NCI-H526 treated with DMSO at 0.1 percent for 48 hours (cell line): ENCODE results near the gene TXNRD2.
"Not testable (repeated sequence)": the region's sequence is repeated elsewhere in the genome, so short reads cannot be mapped to it uniquely, and the experiment has no call there.

Experiments used
- DNase-seq: peaks from one replicate; lab custom pipeline; 2025; lab: John Stamatoyannopoulos, UW

TXNRD2 gene

DNA sequence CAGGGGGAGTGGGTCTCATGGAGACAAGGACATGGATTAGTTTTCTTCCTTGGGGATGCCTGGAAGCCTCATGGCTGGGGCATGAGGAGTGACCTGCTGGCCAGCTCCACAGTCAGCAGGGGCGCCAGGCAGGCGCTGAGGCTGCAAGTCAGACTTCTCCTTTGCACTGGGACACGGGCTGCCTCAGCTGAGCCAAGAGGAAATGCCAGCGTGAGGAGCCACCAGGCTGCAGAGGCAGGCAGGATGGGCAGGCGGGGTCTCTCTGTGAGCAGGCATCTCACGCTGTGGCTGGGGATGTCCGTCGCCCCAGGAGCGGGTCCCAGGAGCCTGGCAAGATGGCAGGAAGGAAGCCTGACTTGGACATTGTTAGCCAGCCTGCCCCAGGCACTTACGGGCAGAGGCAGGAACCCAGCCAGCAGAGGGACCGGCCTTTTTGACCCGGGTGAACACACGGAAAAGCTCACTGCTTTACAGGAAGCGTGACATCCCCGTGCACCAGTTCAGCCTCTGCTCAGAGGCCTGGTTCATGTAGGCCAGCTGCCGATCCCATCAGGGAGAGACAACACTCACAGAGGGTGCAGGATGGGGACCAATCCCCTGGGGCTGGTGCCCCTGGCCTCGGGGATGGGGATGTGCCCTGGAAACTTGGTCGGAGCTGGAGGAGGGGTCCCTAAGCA lies 97.1 kb downstream of the TXNRD2 start:
- DNase-seq = no peak

DNA sequence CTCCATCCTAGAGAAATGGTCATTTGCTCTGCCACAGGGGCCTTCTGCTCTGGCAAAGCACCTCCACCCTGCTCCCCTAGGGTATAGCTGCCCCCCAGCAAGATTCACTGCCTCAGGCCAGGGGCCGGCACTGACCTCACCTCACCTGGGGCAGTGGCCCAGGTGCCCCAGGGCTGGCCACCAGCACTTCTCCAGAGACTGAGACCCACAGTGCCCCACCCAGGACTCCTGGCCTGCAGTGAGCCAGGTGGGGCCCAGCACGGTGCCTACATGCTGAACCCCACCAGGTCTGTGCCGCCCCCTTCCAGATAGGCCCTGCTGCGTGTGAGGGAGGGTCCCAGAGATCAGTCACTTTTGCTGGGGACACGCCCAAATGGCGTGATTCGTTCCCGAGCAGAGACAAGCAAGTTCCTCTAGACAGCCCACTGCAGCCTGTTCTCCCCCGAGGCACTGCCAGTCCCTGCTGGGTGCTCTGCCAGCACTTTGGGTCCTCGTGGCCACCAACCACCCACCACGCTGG lies 97.7 kb downstream of the TXNRD2 start:
- DNase-seq = no peak

GRCh38 chr22:19843107-19843856 lies 98.3 kb downstream of the TXNRD2 start:
- DNase-seq = no peak

GRCh38 chr22:19842393-19843106 lies 99.1 kb downstream of the TXNRD2 start:
- DNase-seq = no peak

GRCh38 chr22:19841641-19842392 lies 99.8 kb downstream of the TXNRD2 start:
- DNase-seq = peak; percentile 40

- no peak for DNase-seq
These were observed 100.5 kb downstream of the TXNRD2 start for GRCh38 chr22:19840955-19841640.

DNA sequence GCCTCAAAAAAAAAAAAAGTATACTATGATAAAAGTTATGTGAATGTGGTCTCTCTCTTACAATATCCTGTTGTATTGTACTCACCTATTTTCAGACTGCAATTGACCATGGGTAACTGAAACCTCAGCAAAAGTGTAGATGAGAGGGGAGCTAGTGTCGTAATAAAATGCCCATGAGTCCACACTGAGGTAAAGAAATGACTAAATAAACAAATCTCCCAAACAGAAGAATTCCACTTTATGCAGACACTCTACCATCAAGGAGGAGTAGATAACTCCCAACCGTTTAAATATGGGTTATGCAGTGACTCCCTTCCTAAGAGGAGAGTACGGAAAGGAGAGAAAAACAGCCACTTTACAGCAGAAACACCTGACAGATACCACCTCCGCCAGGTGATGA lies 101.6 kb downstream of the TXNRD2 start:
- no peak for DNase-seq

DNA sequence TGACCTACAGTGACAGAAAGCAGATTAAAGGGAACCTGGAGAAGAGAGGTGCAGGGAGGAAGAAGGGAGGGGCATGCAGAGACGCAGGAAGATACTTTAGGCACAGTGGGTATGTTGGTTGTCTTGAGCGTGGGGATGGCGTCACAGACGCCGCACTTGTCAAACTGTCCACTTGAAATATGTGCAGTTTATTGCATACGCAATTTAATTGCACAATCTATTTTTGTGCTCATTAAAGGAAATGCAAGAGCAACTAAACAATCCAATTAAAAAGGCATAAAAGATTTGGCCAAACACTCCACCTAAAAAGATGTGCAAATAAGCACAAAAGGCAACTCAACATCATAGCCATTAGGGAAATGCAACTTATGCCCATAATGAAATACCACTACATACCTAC lies 103.7 kb downstream of the TXNRD2 start:
- no peak for DNase-seq

GRCh38 chr22:19836512-19836911 lies 105.1 kb downstream of the TXNRD2 start:
- no peak for DNase-seq

- DNase-seq = no peak
These were observed 107.0 kb downstream of the TXNRD2 start for GRCh38 chr22:19834599-19834998.

- not testable (repeated sequence) for DNase-seq
These were observed 108.3 kb downstream of the TXNRD2 start for GRCh38 chr22:19833327-19833726.

GRCh38 chr22:19832476-19833108 lies 109.0 kb downstream of the TXNRD2 start:
- DNase-seq = no peak

GRCh38 chr22:19831979-19832378 lies 109.6 kb downstream of the TXNRD2 start:
- DNase-seq = not testable (repeated sequence)

- no peak for DNase-seq
These were observed 110.6 kb downstream of the TXNRD2 start for GRCh38 chr22:19831016-19831415.

DNA sequence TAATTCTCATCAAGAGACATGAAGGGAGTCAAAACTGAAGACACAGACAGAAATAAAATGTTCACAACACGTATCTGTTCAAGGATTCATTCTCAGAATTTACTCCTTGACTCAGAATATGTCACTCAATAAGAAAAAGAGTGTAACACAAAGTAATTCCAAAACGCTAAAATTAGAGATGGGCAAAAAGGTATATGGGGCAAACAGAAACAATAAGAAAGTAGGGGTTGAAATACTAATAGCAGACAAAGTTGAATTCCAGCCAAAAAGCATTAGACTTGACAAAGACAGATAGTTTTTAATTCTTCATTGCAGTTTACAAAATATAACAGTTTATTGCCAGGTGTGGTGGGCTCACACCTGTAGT lies 113.6 kb downstream of the TXNRD2 start:
- DNase-seq = no peak

- no peak for DNase-seq
These were observed 114.1 kb downstream of the TXNRD2 start for GRCh38 chr22:19827341-19828034.

DNA sequence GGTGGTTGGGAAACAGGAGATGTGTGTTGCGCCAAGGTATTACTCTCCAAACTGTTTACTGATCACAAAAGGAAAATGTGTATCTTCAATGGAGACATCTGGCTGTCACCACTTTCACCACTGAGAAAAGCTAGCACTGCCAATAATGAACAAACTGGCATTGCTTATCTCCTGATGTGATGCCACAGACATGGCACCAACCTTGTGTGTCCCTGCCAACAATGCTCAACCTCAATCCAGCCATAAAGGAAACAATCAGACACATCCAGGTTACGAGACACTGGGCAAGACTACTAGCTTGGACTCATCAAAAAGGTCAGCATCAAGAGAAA lies 115.0 kb downstream of the TXNRD2 start:
- DNase-seq = no peak

DNA sequence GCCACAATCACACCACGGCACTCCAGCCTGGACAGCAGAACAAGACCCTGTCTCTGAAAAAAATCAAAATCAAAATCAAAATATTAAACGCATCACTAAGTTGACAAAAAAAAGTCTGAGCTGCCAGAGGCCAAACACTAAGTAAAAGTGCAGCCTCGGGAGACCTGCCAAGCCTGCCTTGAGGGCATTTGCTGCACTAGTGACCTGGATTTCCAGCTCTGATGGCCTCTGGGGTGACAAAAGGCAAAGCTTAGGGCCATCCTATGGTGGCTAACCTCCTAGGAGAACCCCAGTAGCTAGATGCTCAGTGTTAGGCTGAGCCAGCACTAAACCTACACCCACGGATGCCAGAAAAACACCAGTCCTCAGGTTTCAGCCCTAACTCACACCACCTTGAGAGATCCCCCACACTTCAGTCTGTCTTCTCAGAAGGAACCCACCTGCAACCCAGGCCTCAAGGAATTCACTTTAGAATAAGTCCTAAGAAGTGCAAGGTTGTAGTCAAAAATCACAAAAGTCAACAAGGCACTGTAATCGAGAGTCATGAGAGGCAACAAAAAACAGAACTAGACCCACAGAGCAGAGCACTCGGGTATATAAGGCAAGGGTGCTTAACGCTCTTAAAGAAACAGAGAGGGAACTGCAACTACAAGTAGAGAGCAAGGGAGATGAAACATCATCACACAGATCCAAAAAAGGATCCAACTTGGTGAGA lies 115.6 kb downstream of the TXNRD2 start:
- no peak for DNase-seq
